ENCODE data around the gene OSBPL2. TPM values are rescaled to one million over a fixed set of nuclear protein-coding genes. Genes with fewer than 3 reads are reported as not detected.

Gene OSBPL2
- total RNA-seq = 10 to 100 TPM; 23.6 to 24.3 TPM

DNA sequence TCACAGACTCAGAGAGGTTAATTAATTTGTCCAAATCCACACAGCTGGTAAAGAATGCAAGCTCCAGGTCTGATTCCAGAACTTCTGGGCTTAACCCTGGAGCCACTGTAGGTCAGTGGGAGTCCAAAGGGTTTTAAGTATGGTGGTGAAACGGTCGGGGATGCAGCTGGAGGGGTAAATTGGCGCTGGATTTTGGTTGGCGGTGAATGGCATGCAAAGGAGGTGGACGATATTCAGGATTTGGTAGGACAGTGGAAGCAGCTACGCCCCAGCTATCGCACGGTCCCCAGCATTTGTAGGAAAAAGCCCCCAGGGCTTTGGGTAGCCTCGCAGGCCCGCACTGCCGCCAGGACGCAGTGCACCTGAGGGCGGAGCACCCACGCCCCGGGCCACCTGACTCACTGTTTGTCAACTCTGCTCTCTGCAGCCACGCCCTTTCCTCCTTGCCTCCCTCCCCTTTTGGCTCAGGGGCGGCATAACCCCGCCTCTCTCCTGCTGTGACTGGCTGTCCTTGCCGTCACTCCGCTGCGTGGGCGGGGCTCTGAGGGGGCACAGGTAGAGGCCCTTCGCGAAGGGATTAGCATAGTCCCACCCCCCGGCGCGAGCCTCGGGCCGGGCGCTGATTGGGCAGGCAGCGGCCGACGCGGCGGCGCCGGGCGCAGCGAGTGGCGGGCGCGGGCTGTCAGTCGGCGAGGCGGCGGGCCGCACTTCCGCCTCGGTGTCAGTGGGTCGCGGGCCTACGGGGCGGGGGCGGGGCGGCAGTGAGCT, at the start of gene OSBPL2:
Gene OSBPL2 (plus strand): TSS at position 721 of the 768 bp plus-strand sequence. CDS start 17,664 bp downstream, outside the sequence.
- Mint-ChIP-seq H3K27ac (peak within 1 kb of the TSS; percentile 80), H3K4me3 (peak within 1 kb of the TSS; percentile 77), H3K27me3 (peaks cover 4% of the 10 kb centered on the region), H3K9me3 (no peaks in the 10 kb centered on the region), H3K4me1 (ENCODE audit: low read depth) (peaks cover 25% of the 10 kb centered on the region), H3K36me3 (ENCODE audit: low read depth) (no peaks in the 10 kb centered on the region)
- ChIA-PET POLR2A (no interaction called here), CTCF (no interaction called here)
- intact Hi-C loops (cut with micrococcal nuclease) = no loop called here
- no peak for TF ChIP-seq CTCF (IDR thresholded peaks at IDR 0.05)
- peak; percentile 99 for ATAC-seq
- peak; percentile 100 for DNase-seq

DNA sequence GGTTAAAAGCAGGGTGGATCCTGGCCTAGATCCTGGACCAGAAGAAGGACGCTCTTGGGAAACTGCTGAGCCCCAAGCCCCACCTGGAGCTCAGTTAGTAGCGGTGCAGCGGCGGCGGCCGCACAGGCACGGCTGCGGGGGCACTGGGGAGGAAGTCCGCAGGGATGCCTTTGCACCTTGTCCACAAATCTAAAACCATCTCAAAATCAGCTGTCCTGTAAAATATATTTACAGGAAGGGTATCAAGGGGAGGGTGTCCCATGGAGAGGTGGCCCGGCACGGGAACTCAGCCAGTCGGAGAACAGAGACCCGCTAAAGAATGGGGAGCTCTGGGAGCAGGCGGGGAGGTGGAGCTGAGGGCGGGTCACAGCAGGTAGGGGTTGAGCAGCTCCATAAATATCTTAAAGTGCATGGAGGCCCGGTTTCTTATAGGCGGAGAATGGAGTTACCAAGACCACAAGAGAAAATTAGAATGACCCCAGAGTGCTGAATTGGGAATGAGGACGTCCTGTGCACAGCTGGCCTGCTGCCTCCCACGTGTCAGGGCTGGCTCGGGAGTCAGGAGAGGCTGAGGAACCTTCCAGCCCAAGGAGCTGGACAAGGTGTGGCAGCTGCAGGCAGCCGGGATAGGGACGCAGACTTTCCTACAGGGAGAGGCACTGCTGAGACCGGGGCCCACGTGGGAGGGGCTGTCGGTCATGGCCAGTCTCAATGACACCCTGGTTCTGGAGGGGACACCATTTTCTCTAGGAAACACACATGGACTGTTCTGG, 47.5 kb upstream of the OSBPL2 start:
- Mint-ChIP-seq H3K4me1 (ENCODE audit: low read depth) (peaks cover 26% of the 10 kb centered on the region), H3K4me3 (no peak overlapping the region), H3K27me3 (no peaks in the 10 kb centered on the region), H3K9me3 (no peaks in the 10 kb centered on the region), H3K27ac (no peak overlapping the region), H3K36me3 (ENCODE audit: low read depth) (peaks cover 8% of the 10 kb centered on the region)
- no peak for ATAC-seq
- no peak for TF ChIP-seq CTCF (IDR thresholded peaks at IDR 0.05)
- ChIA-PET POLR2A (no interaction called here), CTCF (interaction anchor here (1.7 kb wide), 1 partner anchor 180 kb away, joined by 5 read pairs; no protein-coding TSS in a partner anchor)
- intact Hi-C loops (cut with micrococcal nuclease) = no loop called here
- DNase-seq = no peak

DNA sequence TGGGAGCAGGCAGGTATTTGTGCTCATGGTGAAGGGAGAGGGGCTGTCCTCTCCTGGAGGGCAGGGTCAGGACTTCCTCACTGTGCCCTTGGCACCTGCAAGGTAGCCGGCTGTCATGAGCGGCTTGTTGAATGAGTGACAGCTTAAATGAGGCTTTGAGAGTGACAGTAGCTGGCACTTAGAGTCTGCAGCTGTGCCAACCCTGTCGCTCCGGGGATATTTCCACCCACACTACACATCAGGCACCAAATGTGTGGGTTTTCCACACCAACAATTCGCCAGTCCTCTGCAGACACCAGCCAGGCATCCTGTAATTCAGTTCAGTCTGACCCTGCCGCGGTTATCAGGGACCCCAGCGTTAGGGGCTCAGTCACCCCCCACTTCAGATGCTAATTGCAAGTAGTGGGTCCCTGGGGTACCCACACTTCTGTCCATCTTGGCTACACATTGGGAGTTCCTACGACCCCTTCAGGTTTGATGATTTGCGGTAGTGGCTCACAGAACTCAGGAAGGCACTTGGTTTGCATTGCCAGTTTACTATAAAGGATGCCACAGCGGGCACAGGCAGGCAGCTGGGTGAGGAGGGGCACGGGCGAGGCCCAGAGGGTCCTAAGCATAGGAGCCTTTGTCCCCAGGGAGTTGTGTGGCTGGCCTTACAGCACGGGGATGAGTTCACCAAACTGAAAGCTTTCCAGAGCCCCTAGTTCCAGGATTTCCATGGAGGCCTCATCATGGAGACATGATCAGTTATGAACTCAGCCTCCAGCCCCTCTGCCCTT, 46.4 kb upstream of the OSBPL2 start:
- Mint-ChIP-seq H3K4me3 (no peak overlapping the region), H3K4me1 (ENCODE audit: low read depth) (peaks cover 20% of the 10 kb centered on the region), H3K9me3 (no peaks in the 10 kb centered on the region), H3K27me3 (no peaks in the 10 kb centered on the region), H3K36me3 (ENCODE audit: low read depth) (peaks cover 8% of the 10 kb centered on the region), H3K27ac (no peak overlapping the region)
- POLR2A ChIA-PET = no interaction called here
- no peak for TF ChIP-seq CTCF (IDR thresholded peaks at IDR 0.05)
- intact Hi-C loops (cut with micrococcal nuclease) = no loop called here
- DNase-seq (no peak), ATAC-seq (no peak)
- CTCF ChIA-PET = interaction anchor here (1.7 kb wide), 1 partner anchor 181 kb away, joined by 5 read pairs; no protein-coding TSS in a partner anchor

DNA sequence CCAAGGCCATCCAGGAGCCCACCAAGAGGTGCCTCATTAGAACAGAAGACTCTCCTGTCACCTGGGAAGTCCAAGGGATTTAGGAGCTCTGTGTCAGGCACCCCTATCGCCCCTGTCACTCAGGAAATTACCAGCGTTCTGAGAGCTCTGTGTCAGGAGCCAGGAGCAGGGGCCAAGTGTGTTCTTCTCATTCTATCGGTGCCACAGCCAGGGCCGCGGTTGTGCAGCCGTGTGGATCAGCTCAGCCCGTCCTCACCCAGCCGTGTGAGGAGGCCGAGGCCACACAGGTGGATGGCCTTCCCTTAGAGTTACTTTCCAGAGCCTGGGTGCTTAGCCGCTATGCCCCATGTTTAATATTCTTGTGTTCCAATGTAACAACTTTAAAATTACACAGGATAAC, 45.7 kb upstream of the OSBPL2 start:
- POLR2A ChIA-PET = no interaction called here
- no peak for ATAC-seq
- no peak for TF ChIP-seq CTCF (IDR thresholded peaks at IDR 0.05)
- Mint-ChIP-seq H3K27ac (no peak overlapping the region), H3K4me1 (ENCODE audit: low read depth) (peaks cover 15% of the 10 kb centered on the region), H3K9me3 (no peaks in the 10 kb centered on the region), H3K4me3 (no peak overlapping the region), H3K36me3 (ENCODE audit: low read depth) (peaks cover 8% of the 10 kb centered on the region), H3K27me3 (no peaks in the 10 kb centered on the region)
- DNase-seq = no peak
- CTCF ChIA-PET = interaction anchor here (1.1 kb wide), 1 partner anchor 218 kb away, joined by 3 read pairs; no protein-coding TSS in a partner anchor
- intact Hi-C loops (cut with micrococcal nuclease) = no loop called here

Measured in activated CD8-positive, alpha-beta T cell treated with anti-CD3 and anti-CD28 coated beads for 36 hours (primary cell).